Hindlimb muscle (tissue), 1 donor: ENCODE data around the gene PBX4. TPM values are rescaled to one million over a fixed set of nuclear protein-coding genes. Genes with fewer than 3 reads are reported as not detected.
A peak's percentile ranks its signal among the peaks of the same experiment; 100 is the strongest.

Experiments
- DNase-seq: peaks from one replicate; pipeline ENCODE4 v3.0.0-alpha.2; 2013
- polyA plus RNA-seq: library from polyadenylated mRNA; unstranded; fragments of 120-200 nt; gene quantifications from one replicate; pipeline ENCODE4 v1.2.1, GENCODE V29; 2013; ENCODE audit not compliant: insufficient read length

The PBX4 gene
- polyA plus RNA-seq, 1 donor = 2.3 TPM

DNA sequence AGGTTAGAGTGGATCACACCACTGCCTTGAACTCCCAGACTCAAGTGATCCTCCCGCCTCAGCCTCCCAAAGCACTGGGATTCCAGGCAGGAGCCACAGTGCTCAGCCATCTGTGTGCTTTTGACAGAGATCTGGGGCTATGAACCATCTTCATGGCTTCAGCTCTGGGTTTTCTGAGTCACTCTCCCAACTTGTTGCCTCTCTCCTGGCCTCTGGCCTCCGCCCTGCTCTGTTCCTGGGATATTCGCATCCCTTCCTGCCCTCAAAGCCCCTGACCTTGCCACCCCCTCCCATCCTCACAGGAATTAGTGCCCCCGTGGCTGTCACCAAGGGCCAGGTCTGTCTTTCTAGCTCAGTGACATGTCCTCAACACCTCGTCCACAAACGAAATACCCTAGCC lies 30.7 kb upstream of the PBX4 start:
- no peak for DNase-seq

GRCh38 chr19:19647037-19647835 lies 28.7 kb upstream of the PBX4 start:
- DNase-seq = no peak

GRCh38 chr19:19645233-19645870 lies 26.9 kb upstream of the PBX4 start:
- DNase-seq = no peak

DNA sequence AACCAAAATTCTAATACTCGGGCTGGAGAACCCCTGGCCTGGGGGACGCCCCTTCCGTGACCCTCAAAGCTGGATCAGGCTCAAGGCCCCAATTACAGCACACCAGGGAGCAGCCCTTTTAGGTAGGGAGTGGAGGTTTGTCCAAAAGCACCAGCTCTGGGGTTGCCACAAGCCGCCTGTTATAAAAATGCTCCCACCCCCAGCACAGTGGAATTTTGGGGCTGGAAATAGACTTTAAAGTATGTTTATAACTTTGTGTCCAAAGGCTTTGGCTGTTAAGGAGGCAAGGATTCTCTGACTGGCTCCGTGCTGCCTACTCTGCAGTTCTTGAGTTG lies 25.5 kb upstream of the PBX4 start:
- no peak for DNase-seq

GRCh38 chr19:19643158-19644053 lies 24.9 kb upstream of the PBX4 start, which contains the start of gene GMIP:
Gene GMIP, minus strand, starts transcription at chr19:19643657. Its CDS starts 128 bp downstream, at chr19:19643529.
- peak; percentile 68 for DNase-seq

- DNase-seq = no peak
Measured at GRCh38 chr19:19642506-19643157, 24.1 kb upstream of the PBX4 start.

GRCh38 chr19:19637523-19638251 lies 19.2 kb upstream of the PBX4 start:
- DNase-seq = no peak

DNA sequence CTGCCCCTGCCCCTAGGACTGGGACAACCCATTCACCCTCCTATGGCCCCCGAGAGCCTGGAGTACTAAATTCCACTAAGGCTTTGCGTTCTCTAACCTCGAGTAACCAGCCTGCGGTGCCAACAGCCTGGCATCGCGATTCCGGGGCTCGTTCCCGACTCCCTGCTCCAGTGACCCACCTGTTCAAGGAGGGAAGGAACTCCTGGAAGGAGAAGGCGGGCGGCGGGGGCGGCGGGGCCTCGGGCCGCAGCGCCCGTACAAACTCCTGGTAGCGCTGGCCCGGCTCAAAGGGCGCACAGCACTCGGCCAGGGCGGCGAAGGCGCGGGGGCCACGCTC lies 18.7 kb upstream of the PBX4 start:
- DNase-seq = no peak

GRCh38 chr19:19636573-19637185 lies 18.2 kb upstream of the PBX4 start:
- DNase-seq = no peak

- DNase-seq = no peak
Measured at GRCh38 chr19:19635313-19635702, 16.8 kb upstream of the PBX4 start.

GRCh38 chr19:19634516-19635312 lies 16.2 kb upstream of the PBX4 start:
- DNase-seq = no peak

DNA sequence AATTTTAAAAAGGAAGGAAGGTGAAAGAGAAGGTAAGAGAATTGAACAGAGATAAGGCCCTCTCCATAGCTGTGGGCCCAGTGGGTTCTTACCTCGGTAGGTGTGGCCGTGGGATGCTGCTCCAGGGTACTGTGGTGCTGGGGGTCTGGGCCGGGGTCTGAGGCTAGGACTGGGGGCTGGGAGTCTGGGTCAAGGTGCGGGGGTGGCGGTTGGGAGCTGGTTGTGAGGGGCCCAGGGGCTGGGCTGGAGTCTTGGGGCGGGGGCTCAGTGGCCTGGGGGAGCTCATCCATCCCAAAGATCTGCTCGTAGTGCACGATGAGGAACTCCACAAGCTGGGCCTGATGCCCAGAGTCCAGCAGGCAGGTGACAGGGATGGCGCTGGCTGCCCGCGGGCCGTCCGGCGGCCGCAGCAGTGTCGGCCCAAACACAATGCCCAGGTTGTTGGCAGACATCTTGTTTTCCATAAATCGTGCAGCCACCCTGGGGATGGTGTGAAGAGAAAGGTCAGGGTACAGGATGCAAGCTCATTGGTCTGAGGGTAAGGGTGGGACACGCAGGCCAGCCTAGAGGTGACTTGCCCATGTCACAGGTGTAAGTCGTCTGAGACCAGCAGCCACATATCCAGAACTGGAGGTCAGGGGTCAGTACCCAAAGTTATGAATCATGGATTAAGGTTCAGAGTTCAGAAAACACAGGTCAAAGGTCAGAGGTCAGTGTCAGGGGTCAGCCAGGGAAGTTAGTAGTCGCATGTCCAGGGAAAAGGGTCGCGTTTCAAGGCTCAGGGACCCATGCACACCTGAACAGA lies 15.4 kb upstream of the PBX4 start:
- DNase-seq = no peak

GRCh38 chr19:19632661-19633060 lies 14.2 kb upstream of the PBX4 start:
- DNase-seq = no peak

DNA sequence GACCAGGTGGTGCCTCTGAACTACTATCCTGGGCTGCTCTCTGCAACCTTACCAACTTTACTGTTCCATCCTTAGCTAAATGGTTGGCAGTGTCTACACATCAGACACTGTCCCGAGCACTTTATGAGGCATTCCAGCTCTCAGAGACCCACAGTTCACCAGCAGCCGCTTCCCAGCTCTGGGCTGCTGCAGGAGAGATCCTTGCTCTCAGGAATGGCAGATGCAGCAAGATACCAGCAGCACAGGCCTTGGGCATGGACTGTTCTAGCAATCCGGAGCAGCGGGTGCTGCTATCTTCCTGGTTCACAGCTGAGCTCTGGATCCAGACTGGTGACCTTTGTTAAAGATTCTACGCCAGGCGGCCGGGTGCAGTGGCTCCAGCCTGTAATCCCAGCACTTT lies 12.9 kb upstream of the PBX4 start:
- no peak for DNase-seq

GRCh38 chr19:19630426-19630825 lies 11.9 kb upstream of the PBX4 start:
- no peak for DNase-seq

DNA sequence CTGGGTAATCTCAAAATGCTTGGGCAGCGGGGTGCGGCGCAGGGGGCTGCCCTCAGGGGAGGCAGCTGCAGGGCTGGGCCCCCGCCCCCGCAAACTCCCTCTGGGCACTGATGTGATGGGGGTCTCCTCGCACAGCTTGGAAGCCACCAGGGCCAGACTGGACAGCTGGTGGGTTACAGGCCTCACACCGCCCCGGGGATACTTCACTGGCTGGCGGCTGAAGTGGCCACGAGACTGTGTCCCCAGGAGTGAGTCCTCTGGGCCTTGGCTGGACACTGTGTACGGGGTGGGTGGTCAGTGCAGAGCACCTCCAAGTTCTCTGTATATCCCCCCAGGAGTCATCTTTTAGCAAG lies 11.6 kb upstream of the PBX4 start:
- no peak for DNase-seq

DNA sequence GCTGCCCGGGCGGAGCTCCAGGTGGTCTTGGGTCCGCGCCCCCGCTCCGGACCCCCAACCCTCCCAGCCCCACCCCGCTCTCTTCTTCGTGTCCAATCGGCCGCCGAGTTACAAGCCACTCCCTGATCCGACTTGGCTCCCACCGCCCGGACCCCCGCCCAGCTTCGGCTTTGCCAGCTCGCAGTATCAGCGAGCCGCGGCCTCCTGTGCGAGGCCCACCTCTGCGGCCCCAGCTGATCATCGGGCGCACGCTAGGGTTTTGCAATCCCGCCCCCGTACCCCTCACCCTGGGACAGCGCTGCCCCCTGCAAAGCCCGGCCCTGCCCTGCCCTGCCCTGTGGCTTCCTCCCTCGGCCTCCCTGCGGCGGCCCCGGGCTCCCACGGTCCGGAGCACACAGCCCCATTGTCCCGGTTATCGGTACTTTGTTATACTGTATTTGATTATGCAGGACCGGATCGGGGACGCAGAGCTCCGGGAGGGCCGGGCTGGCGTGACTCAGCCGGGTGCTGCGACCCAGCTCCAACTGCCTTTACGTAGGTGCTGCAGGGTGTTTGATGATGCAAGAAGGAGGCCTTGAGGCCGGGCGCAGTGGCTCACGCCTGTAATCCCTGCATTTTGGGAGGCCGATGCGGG lies 10.1 kb upstream of the PBX4 start:
- DNase-seq = no peak

DNA sequence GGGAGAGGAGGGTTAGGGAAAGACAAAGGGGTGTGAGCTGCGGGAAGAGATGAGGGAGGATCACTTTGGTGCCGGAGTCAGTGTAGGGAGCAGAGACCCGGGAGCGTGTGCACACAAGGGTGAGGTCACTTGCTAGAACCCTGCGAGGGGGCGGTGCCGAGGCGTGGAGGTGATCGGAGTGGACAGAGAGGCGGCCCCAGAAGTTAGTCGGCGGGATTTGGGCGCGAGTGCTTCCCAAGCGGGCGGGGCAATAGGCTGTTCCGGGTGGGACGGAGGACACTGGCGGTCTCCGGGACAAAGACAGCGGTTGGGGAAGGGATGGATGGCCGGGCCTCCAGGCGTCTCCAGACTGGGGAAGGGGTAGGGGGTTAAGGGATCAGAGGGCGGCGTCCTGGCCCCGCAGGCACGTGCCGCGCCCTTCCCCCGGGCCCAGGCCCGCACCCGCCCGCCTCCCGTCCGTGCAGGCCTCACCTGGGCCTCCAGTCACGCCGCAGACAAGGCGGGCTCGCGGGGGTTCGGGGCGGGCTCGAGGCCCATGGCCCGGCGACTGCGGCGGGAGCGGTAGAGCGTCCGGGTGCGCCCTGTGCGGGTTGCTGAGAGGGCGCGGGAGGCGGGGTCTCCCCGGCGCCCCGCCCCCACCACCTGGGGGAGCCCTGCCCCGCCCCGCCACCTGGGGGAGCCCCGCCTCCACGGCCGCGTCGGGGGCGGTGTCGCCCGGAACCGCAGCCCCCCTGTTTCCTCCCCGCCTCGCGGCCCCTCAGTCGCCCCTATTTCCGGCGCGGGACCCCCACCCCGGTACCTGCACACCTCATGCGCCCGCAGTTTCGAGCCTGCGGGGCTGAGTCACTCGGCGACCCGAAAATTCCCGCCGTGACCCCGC lies 9.4 kb upstream of the PBX4 start, which contains the start of gene LPAR2:
Gene LPAR2, minus strand, starts transcription at position 600 of the 880 bp plus-strand sequence. CDS start 945 bp downstream, outside the sequence.
- no peak for DNase-seq
